ENCODE measurements around the gene ZMIZ1.

The ZMIZ1 gene

DNA sequence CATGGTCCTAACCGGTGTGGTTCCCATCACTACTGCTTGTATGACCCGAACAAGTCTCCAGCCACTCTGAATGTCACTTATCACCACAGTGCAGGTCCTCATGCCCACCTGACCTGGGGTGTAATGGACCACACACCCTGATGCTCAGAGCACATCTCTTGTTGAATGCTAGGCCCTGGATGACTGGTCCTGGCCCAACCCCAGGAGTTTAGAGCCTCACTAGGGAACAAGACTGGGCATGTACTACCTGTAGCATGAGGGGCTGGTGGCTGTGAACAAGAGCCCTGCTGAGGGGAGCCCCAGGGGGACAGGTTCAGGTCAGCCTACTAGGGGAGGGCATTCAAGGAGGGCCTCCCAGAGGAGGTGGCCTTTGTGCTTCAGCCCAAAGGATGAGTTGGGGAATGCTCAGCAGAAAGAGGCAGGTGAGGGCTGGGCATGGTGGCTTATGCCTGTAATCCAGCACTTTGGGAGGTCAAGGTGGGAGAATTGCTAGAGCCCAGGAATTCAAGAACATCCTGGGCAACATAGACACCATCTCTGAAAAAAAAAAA lies 31.2 kb downstream of the ZMIZ1 start:
- no peak for TF ChIP-seq CTCF (IDR thresholded peaks at IDR 0.05; ENCODE audit: low read depth, low read length)
- DNase-seq (ENCODE audit: low read depth in 2 of 2) = no peak
- H3K4me3 ChIP-seq (replicated peaks in 1 of 2; ENCODE audit: low read depth in 2 of 2, low read length in 2 of 2) = no peak overlapping the region

DNA sequence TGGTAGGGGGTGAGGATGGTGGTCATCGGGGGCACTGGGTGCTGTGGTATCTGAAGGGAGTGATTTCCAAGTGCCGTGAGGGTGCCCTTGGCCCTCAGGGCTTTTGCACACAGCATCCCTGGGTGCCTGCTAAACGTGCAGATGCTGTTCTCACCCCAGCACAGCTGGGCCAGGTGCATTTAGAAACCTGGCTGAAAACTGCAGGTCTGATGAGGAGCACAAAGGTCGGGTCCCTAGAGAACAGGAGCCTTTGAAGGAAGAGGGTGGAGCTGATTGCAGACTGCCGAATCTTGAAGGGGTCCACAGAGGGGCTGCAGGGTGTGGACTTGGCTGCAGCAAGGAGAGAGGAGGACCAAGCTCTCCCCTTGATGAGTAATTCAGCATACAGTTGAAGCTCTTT lies 32.0 kb downstream of the ZMIZ1 start:
- no peak overlapping the region for H3K4me3 ChIP-seq (replicated peaks in 1 of 2; ENCODE audit: low read depth in 2 of 2, low read length in 2 of 2)
- no peak for TF ChIP-seq CTCF (IDR thresholded peaks at IDR 0.05; ENCODE audit: low read depth, low read length)
- no peak for DNase-seq (ENCODE audit: low read depth in 2 of 2)

DNA sequence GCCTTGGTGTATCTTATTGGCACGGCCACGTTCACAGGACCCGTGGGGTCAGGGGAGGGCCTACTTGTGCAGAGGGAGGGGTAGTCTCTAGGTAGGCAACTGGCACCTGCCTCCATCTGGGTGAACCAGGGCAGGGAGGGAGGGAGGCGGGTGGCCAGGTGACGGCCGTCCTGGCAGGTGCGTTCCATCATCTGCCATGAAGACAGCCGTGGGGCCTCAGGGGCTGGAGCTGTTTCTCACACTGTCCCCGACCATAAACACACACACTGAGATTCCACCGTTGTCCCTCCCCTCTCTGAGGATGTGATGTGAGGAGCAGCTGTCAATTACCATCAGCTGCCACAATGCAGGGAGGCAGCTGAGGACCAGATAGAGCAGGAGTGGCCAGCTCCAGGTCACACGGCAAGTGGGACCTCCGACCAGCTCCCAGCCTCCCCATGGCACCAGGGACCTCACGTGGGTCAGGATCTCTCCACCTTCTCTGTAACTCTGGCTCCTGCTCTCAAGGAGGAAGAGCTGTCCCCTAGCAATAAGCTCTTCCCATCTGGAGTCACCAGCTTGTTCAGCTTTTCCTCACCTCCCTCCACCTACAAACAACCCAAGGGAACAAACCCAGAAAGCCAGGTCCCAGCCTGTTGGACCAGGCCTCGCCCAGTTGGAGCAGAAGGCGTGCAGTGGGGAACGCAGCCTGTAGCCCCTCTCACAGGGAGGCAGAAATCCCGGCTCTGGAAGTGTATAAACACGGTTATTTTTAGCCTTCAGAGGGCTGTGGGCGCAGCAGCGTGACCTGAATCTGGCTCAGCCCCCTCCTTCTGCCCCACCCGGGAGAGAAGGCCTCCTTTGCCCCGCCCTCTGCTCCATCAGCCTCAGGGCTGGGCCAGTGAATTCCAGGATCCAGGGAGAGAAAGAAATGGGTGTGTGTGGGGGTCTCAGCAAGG lies 33.1 kb downstream of the ZMIZ1 start:
- DNase-seq (ENCODE audit: low read depth in 2 of 2) = peak in 1 of 2 donors; percentile 38
- H3K4me3 ChIP-seq (replicated peaks in 1 of 2; ENCODE audit: low read depth in 2 of 2, low read length in 2 of 2) = no peak overlapping the region
- no peak for TF ChIP-seq CTCF (IDR thresholded peaks at IDR 0.05; ENCODE audit: low read depth, low read length)

GRCh38 chr10:79102498-79102874 lies 33.7 kb downstream of the ZMIZ1 start:
- H3K4me3 ChIP-seq (replicated peaks in 1 of 2; ENCODE audit: low read depth in 2 of 2, low read length in 2 of 2) = no peak overlapping the region
- no peak for TF ChIP-seq CTCF (IDR thresholded peaks at IDR 0.05; ENCODE audit: low read depth, low read length)
- peak in 1 of 2 donors; percentile 21 for DNase-seq (ENCODE audit: low read depth in 2 of 2)

DNA sequence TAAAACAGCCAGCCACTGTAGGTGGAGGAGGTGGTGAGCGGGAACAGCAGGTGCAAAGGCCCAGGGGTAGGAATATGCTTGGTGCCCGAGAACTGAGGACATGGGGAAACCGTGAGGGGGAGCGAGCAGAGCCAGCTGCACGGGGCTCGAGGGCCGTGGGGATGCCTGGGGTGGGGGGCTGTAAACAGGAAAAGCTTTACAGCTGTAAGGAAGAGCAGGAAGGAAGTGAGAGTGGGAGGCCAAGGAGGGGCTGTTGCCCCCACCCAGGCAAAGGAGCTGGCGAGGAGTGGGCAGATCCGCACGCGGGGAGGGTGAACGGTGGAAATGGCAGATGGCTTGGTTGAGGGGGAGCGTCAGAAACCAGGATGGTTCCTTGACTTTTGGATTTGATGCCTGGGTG lies 34.4 kb downstream of the ZMIZ1 start:
- no peak overlapping the region for H3K4me3 ChIP-seq (replicated peaks in 1 of 2; ENCODE audit: low read depth in 2 of 2, low read length in 2 of 2)
- no peak for TF ChIP-seq CTCF (IDR thresholded peaks at IDR 0.05; ENCODE audit: low read depth, low read length)
- DNase-seq (ENCODE audit: low read depth in 2 of 2) = no peak

GRCh38 chr10:79103585-79103984 lies 34.8 kb downstream of the ZMIZ1 start:
- TF ChIP-seq CTCF (IDR thresholded peaks at IDR 0.05; ENCODE audit: low read depth, low read length) = no peak
- peak in 1 of 2 donors; percentile 25 for DNase-seq (ENCODE audit: low read depth in 2 of 2)
- H3K4me3 ChIP-seq (replicated peaks in 1 of 2; ENCODE audit: low read depth in 2 of 2, low read length in 2 of 2) = no peak overlapping the region

Data from cardiac fibroblast (primary cell).